HG02571 (cell line): ENCODE results near the gene BANF1.

Experiments used
- ATAC-seq: cut with Tn5 transposase; IDR thresholded peaks from one replicate; pipeline ENCODE4 v1.9.1; 2021; ENCODE audit warnings: mild to moderate bottlenecking, moderate library complexity; ENCODE audit not compliant: unreplicated experiment

Gene BANF1

GRCh38 chr11:66001942-66002647, at the start of gene BANF1, which contains the start of gene EIF1AD:
TSS of gene BANF1 (plus strand) at chr11:66002503. CDS start at chr11:66003251, 748 bp downstream.
TSS of gene EIF1AD (minus strand) at chr11:66002157. CDS start at chr11:66000389, 1,768 bp downstream.
- ATAC-seq, result peak; percentile 68

GRCh38 chr11:65953471-65953870, 48.8 kb upstream of the BANF1 start:
- ATAC-seq, result no peak

GRCh38 chr11:65954771-65955170, 47.5 kb upstream of the BANF1 start:
- no peak for ATAC-seq

- ATAC-seq, result no peak
These were observed 44.0 kb upstream of the BANF1 start for GRCh38 chr11:65958291-65958690.

- no peak for ATAC-seq
These were observed 43.4 kb upstream of the BANF1 start for GRCh38 chr11:65958774-65959420.

- no peak for ATAC-seq
These were observed 41.5 kb upstream of the BANF1 start for GRCh38 chr11:65960824-65961266.

GRCh38 chr11:65961267-65962140, 40.8 kb upstream of the BANF1 start, which contains the start of gene SART1:
TSS of gene SART1 (plus strand) at chr11:65961734. CDS start at chr11:65961781, 47 bp downstream.
- peak; percentile 80 for ATAC-seq

GRCh38 chr11:65962141-65962564, 40.1 kb upstream of the BANF1 start:
- no peak for ATAC-seq

GRCh38 chr11:65964906-65965305, 37.4 kb upstream of the BANF1 start:
- ATAC-seq, result no peak

GRCh38 chr11:65965986-65966762, 36.1 kb upstream of the BANF1 start:
- ATAC-seq, result no peak

- no peak for ATAC-seq
These were observed 34.9 kb upstream of the BANF1 start for GRCh38 chr11:65967329-65967934.

- no peak for ATAC-seq
These were observed 33.5 kb upstream of the BANF1 start for GRCh38 chr11:65968600-65969482.

- ATAC-seq, result no peak
These were observed 30.2 kb upstream of the BANF1 start for GRCh38 chr11:65972116-65972515.

GRCh38 chr11:65973439-65974110, 28.7 kb upstream of the BANF1 start:
- no peak for ATAC-seq

- no peak for ATAC-seq
These were observed 26.5 kb upstream of the BANF1 start for GRCh38 chr11:65975771-65976170.

- ATAC-seq, result no peak
These were observed 25.8 kb upstream of the BANF1 start for GRCh38 chr11:65976216-65977176.

- ATAC-seq, result no peak
These were observed 24.5 kb upstream of the BANF1 start for GRCh38 chr11:65977621-65978390.
